Cardiac fibroblast (primary cell): ENCODE measurements around the gene MORN2.

Source experiments
- DNase-seq, 2 donors: peaks; one replicate each; pipeline versions ENCODE4 v3.0.0 to v3.0.0-alpha.2; 2010; ENCODE audit warnings: low read depth in 2 of 2
- H3K4me3 ChIP-seq, 2 donors: replicated peaks in 1 of 2; 1 replicate in 1 of 2; 2 replicates in 1 of 2; pipeline ENCODE4 v1.5.1; 2011; ENCODE audit warnings: low read depth in 2 of 2, low read length in 2 of 2, mild to moderate bottlenecking in 2 of 2, moderate library complexity in 1 of 2
- CTCF ChIP-seq: IDR thresholded peaks from one replicate; pipeline ENCODE4 v1.5.1; 2011; ENCODE audit warnings: low read depth, mild to moderate bottlenecking, low read length, inconsistent platforms

Gene MORN2

GRCh38 chr2:38871432-38871831 lies 4.3 kb upstream of the MORN2 start:
- H3K4me3 ChIP-seq: no peak overlapping the region
- no peak for TF ChIP-seq CTCF

GRCh38 chr2:38873763-38874162 lies 2.0 kb upstream of the MORN2 start:
- no peak for TF ChIP-seq CTCF
- DNase-seq: no peak
- H3K4me3 ChIP-seq: no peak overlapping the region

More at GRCh38 chr2:38871432-38871831, 4.3 kb upstream of the MORN2 start:
- DNase-seq: no peak

- DNase-seq: no peak
- peak overlapping the region; percentile 92 to 98 for H3K4me3 ChIP-seq
- no peak for TF ChIP-seq CTCF
Measured at GRCh38 chr2:38875227-38875575, 575 bp upstream of the MORN2 start.

- H3K4me3 ChIP-seq: peak overlapping the region; percentile 92 to 98
- DNase-seq: no peak
- TF ChIP-seq CTCF: no peak
Measured at GRCh38 chr2:38876407-38876806, 631 bp downstream of the MORN2 start.

GRCh38 chr2:38886063-38886462 lies 10.3 kb downstream of the MORN2 start:
- TF ChIP-seq CTCF: no peak
- no peak for DNase-seq
- no peak overlapping the region for H3K4me3 ChIP-seq

- no peak for TF ChIP-seq CTCF
- DNase-seq: no peak
- H3K4me3 ChIP-seq: no peak overlapping the region
Measured at GRCh38 chr2:38887347-38887746, 11.6 kb downstream of the MORN2 start.

- TF ChIP-seq CTCF: no peak
- no peak overlapping the region for H3K4me3 ChIP-seq
- DNase-seq: no peak
Measured at GRCh38 chr2:38887902-38888554, 12.3 kb downstream of the MORN2 start.
